Esophagus muscularis mucosa (tissue), 4 donors: Measurements from ENCODE around the gene C8G. TPM values are rescaled to one million over a fixed set of nuclear protein-coding genes. Genes with fewer than 3 reads are reported as not detected.

Experiments
- DNase-seq: peaks from one replicate; pipeline ENCODE4 v3.0.0-alpha.2; 2017; ENCODE audit errors: extremely low spot score
- H3K27ac ChIP-seq, 4 donors: fragments of 200-600 bp; sonication (generic); replicated peaks in 1 of 4; 1 replicate in 3 of 4; 2 replicates in 1 of 4; pipeline ENCODE4 v1.5.1; 2016 to 2019; ENCODE audit warnings: mild to moderate bottlenecking in 1 of 4
- H3K27me3 ChIP-seq, 4 donors: fragments of 200-600 bp; sonication (generic); one replicate each; pipeline versions ENCODE4 v1.5.1 to v1.6.0; 2016 to 2019
- H3K36me3 ChIP-seq, 4 donors: fragments of 200-600 bp; sonication (generic); one replicate each; pipeline ENCODE4 v1.5.1; 2016 to 2019
- H3K4me1 ChIP-seq, 4 donors: fragments of 200-600 bp; sonication (generic); one replicate each; pipeline ENCODE4 v1.5.1; 2016 to 2019
- H3K4me3 ChIP-seq, 4 donors: fragments of 200-600 bp; sonication (generic); 1 replicate in 2 of 4; 2 replicates in 2 of 4; pipeline ENCODE4 v1.5.1; 2016 to 2019; ENCODE audit warnings: mild to moderate bottlenecking in 4 of 4, moderate library complexity in 1 of 4
- H3K9me3 ChIP-seq, 4 donors: fragments of 200-600 bp; sonication (generic); 1 replicate in 3 of 4; 2 replicates in 1 of 4; pipeline ENCODE4 v1.5.1; 2016 to 2019
- EP300 ChIP-seq: sonication (generic); formaldehyde crosslinking; IDR thresholded peaks from one replicate; pipeline ENCODE4 v1.6.1; 2017; ENCODE audit warnings: antibody characterized with exemption
- POLR2A ChIP-seq: fragments of 450-650 bp; IDR thresholded peaks from one replicate; pipeline ENCODE4 v1.6.1; 2017; ENCODE audit warnings: antibody characterized with exemption, moderate library complexity, mild to moderate bottlenecking, low read depth
- POLR2AphosphoS5 ChIP-seq, 2 donors: sonication (generic); formaldehyde crosslinking; IDR thresholded peaks; one replicate each; pipeline ENCODE4 v1.6.1; 2017; ENCODE audit warnings: antibody characterized with exemption in 2 of 2
- WGBS: methylation state at CpG from one replicate; pipeline ENCODE4 v1.1.5; 2018; 5-methylcytosine and 5-hydroxymethylcytosine counted together
- intact Hi-C: fragments of 100-400 bp; cut with DNase I; formaldehyde crosslinking; loops from one replicate; pipeline ENCODE4 v1.15.1; 2023
- total RNA-seq, 4 donors: library from RNA; depleted of rRNA; stranded (reverse); fragments of >200 nt; gene quantifications; one replicate each; pipeline versions ENCODE4 v1.1.0 to v1.2.1, GENCODE V29; 2016
- TF ChIP-seq, protein P1 (sequence below), 3 experiments: fragments of 200-600 bp in 2 of 3; fragments of 450-650 bp in 1 of 3; sonication (generic) in 2 of 3; IDR thresholded peaks; one replicate each; pipeline ENCODE4 v1.5.1; 2017 to 2019; ENCODE audit warnings: antibody characterized with exemption in 3 of 3, mild to moderate bottlenecking in 2 of 3, moderate library complexity in 1 of 3

C8G gene
- total RNA-seq, 4 donors from 2014 or later, result not detected

- 81% methylated on average over 14 of the region's 15 CpGs for WGBS
- TF ChIP-seq POLR2A (no peak), POLR2AphosphoS5 (IDR thresholded peaks at IDR 0.05) (no peak), EP300 (no peak)
- TF ChIP-seq, protein P1, sequence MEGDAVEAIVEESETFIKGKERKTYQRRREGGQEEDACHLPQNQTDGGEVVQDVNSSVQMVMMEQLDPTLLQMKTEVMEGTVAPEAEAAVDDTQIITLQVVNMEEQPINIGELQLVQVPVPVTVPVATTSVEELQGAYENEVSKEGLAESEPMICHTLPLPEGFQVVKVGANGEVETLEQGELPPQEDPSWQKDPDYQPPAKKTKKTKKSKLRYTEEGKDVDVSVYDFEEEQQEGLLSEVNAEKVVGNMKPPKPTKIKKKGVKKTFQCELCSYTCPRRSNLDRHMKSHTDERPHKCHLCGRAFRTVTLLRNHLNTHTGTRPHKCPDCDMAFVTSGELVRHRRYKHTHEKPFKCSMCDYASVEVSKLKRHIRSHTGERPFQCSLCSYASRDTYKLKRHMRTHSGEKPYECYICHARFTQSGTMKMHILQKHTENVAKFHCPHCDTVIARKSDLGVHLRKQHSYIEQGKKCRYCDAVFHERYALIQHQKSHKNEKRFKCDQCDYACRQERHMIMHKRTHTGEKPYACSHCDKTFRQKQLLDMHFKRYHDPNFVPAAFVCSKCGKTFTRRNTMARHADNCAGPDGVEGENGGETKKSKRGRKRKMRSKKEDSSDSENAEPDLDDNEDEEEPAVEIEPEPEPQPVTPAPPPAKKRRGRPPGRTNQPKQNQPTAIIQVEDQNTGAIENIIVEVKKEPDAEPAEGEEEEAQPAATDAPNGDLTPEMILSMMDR (IDR thresholded peaks at IDR 0.05), result no peak
- intact Hi-C loops, result no loop called here
These were observed 15.9 kb downstream of the C8G start for GRCh38 chr9:136960938-136961275.

GRCh38 chr9:136961279-136962065 is 16.4 kb downstream of the C8G start:
- no peaks in the 10 kb centered on the region for H3K9me3 ChIP-seq
- H3K27me3 ChIP-seq, result peaks cover 0 to 38% (median 0%) of the 10 kb centered on the region in 4 donors
- no peak overlapping the region for H3K4me3 ChIP-seq
- no peak for TF ChIP-seq POLR2AphosphoS5 (IDR thresholded peaks at IDR 0.05)
- no peak for TF ChIP-seq POLR2A
- TF ChIP-seq, protein P1 (IDR thresholded peaks at IDR 0.05), result no peak
- no peak for TF ChIP-seq EP300
- no peak overlapping the region for H3K27ac ChIP-seq
- no peaks in the 10 kb centered on the region for H3K36me3 ChIP-seq
- intact Hi-C loops, result no loop called here
- DNase-seq, result no peak
- 78% methylated on average over 11 of the region's 23 CpGs for WGBS
- H3K4me1 ChIP-seq, result peaks cover 10 to 24% (median 20%) of the 10 kb centered on the region in 4 donors

More at GRCh38 chr9:136960938-136961275, 15.9 kb downstream of the C8G start:
- H3K36me3 ChIP-seq, result no peaks in the 10 kb centered on the region
- H3K27ac ChIP-seq, result no peak overlapping the region
- H3K4me1 ChIP-seq, result peaks cover 6 to 19% (median 14%) of the 10 kb centered on the region in 4 donors
- H3K27me3 ChIP-seq, result peaks cover 0 to 32% (median 0%) of the 10 kb centered on the region in 4 donors
- no peak for DNase-seq
- H3K9me3 ChIP-seq, result no peaks in the 10 kb centered on the region
- H3K4me3 ChIP-seq, result no peak overlapping the region

GRCh38 chr9:136962163-136962562 is 17.1 kb downstream of the C8G start:
- no peak for DNase-seq
- Histone ChIP-seq H3K9me3 (no peaks in the 10 kb centered on the region), H3K27me3 (peaks cover 0 to 38% (median 0%) of the 10 kb centered on the region in 4 donors), H3K36me3 (no peaks in the 10 kb centered on the region), H3K4me3 (no peak overlapping the region), H3K27ac (no peak overlapping the region), H3K4me1 (peaks cover 10 to 25% (median 20%) of the 10 kb centered on the region in 4 donors)
- intact Hi-C loops, result no loop called here
- TF ChIP-seq POLR2AphosphoS5 (IDR thresholded peaks at IDR 0.05) (no peak), POLR2A (no peak), EP300 (no peak)
- TF ChIP-seq, protein P1 (IDR thresholded peaks at IDR 0.05), result no peak
- WGBS, result 93% methylated on average over 9 of the region's 9 CpGs

DNA sequence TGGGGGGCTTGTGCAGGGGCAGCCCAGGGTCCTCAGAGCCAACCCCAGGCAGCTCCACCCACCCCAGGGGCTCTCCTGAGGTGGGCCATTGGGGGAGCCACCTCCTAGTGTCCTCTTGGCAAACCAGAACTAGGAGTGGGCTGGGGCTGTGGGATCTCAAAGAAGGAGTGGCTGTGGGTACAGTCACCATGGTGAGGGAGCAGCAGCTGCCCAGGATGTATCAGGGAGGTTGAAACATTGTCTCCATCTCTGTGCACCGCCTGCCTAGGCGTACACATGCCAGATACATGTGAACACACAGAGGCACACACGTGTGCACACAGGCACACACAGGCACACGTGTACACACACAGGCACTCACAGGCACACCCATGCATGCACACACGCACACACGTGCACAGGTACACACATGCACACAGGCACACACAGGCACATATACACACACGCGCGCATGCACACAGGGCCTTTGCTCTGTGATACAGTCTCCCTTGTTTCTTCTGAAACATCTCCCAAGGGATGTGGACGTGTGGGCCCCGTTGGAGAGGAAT is 17.7 kb downstream of the C8G start:
- no peak overlapping the region for H3K27ac ChIP-seq

More for the DNA sequence above, 17.7 kb downstream of the C8G start:
- WGBS, result 93% methylated on average over 6 of the region's 11 CpGs
- no peak for DNase-seq
- no peak overlapping the region for H3K4me3 ChIP-seq
- peaks cover 0 to 38% (median 0%) of the 10 kb centered on the region in 4 donors for H3K27me3 ChIP-seq
- H3K9me3 ChIP-seq, result no peaks in the 10 kb centered on the region
- intact Hi-C loops, result no loop called here
- peaks cover 10 to 25% (median 20%) of the 10 kb centered on the region in 4 donors for H3K4me1 ChIP-seq
- TF ChIP-seq, protein P1 (IDR thresholded peaks at IDR 0.05), result no peak
- no peak for TF ChIP-seq POLR2A
- no peak for TF ChIP-seq POLR2AphosphoS5 (IDR thresholded peaks at IDR 0.05)
- no peaks in the 10 kb centered on the region for H3K36me3 ChIP-seq
